WTC11 (cell line): ENCODE results near the gene CALY.

Experiments
- ATF1 ChIP-seq: sonication (generic); formaldehyde crosslinking; IDR thresholded peaks from 2 replicates; pipeline ENCODE4 v1.8.1; 2023; ENCODE audit warnings: mild to moderate bottlenecking, moderate library complexity, missing genetic modification reagents
- TF ChIP-seq, protein P1 (sequence below): fragments of 200-600 bp; IDR thresholded peaks from 2 replicates; pipeline ENCODE4 v1.8.0; 2022; ENCODE audit warnings: antibody characterized with exemption

DNA sequence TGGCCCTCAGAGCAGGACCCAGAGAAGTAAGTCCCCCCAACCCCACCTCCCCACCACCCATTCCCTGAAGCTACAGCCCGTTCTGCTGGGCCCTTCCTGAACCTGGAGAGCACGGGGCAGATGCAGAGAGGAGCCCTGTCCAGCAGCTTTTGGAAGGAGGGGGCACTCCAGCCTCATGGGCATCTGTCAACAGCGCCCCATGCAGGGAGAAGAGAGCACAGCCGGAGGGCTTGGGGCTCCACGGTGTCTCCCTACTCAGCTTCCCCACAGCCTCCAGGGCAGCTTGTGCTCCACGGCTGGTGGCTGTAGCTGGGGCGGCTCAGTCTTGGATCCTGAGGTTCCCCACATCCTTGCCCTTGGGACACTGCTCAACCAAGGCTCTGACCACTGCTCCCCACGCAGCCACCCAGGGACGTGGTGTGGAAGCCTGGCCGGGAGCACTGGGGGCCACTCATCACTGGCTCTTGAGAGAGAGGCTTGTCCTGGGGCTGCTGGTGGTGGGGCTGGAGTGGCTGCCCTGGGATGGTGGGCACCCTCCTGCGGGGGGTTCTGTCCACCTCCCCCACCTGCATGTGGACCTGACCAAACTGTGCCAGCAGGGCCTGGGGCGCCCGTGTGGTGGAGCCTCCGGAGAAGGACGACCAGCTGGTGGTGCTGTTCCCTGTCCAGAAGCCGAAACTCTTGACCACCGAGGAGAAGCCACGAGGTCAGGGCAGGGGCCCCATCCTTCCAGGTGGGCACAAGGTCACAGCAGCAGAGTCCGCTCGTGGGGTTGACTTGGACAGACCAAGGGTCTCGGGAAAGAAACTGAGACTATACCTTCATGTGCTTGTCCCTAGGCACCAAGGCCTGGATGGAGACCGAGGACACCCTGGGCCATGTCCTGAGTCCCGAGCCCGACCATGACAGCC lies 15.0 kb upstream of the CALY start:
- TF ChIP-seq, protein P1, sequence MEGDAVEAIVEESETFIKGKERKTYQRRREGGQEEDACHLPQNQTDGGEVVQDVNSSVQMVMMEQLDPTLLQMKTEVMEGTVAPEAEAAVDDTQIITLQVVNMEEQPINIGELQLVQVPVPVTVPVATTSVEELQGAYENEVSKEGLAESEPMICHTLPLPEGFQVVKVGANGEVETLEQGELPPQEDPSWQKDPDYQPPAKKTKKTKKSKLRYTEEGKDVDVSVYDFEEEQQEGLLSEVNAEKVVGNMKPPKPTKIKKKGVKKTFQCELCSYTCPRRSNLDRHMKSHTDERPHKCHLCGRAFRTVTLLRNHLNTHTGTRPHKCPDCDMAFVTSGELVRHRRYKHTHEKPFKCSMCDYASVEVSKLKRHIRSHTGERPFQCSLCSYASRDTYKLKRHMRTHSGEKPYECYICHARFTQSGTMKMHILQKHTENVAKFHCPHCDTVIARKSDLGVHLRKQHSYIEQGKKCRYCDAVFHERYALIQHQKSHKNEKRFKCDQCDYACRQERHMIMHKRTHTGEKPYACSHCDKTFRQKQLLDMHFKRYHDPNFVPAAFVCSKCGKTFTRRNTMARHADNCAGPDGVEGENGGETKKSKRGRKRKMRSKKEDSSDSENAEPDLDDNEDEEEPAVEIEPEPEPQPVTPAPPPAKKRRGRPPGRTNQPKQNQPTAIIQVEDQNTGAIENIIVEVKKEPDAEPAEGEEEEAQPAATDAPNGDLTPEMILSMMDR: no peak
- TF ChIP-seq ATF1 (CRISPR knock-in tag): no peak
